Transverse colon (tissue), 3 donors: ENCODE measurements around the gene CFD.

Experiments
- CTCF ChIP-seq, 5 experiments: fragments of 200-600 bp in 3 of 5; fragments of 450-650 bp in 2 of 5; sonication (generic) in 3 of 5; IDR thresholded peaks; 1 replicate in 2 of 5; 2 replicates in 3 of 5; pipeline ENCODE4 v1.5.1; 2016 to 2017; ENCODE audit warnings: antibody characterized with exemption in 5 of 5, inconsistent platforms in 3 of 5, mild to moderate bottlenecking in 2 of 5, moderate library complexity in 1 of 5
- POLR2A ChIP-seq: fragments of 450-650 bp; IDR thresholded peaks from one replicate; pipeline ENCODE4 v1.6.1; 2016; ENCODE audit warnings: antibody characterized with exemption, mild to moderate bottlenecking, moderate library complexity

- TF ChIP-seq CTCF (IDR thresholded peaks at IDR 0.05) (no peak), POLR2A (no peak)
Observed at GRCh38 chr19:821231-821824, 38.1 kb upstream of the CFD start.
